GM10248 (cell line): ENCODE results near the gene EHD2.
"Not testable (repeated sequence)": the region's sequence is repeated elsewhere in the genome, so short reads cannot be mapped to it uniquely, and the experiment has no call there.

Experiments used
- CTCF ChIA-PET: fragments of 300-600 bp; sonication (Branson Sonifier 250); formaldehyde crosslinking; extraction: SDS; loops from one replicate; lab custom pipeline; 2021; ENCODE audit warnings: antibody characterized with exemption; lab: Yijun Ruan, JAX
- POLR2A ChIA-PET: fragments of 350-650 bp; sonication (Branson Sonifier 250); formaldehyde crosslinking; extraction: SDS; loops from one replicate; lab custom pipeline; 2020; ENCODE audit warnings: antibody characterized with exemption; lab: Yijun Ruan, JAX
- DNase-seq: peaks from one replicate; pipeline ENCODE4 v3.0.0; 2012; ENCODE audit errors: extremely low spot score
- TF ChIP-seq, protein P1 (sequence below): IDR thresholded peaks from 2 replicates; pipeline ENCODE4 v1.5.1; 2012; ENCODE audit warnings: mild to moderate bottlenecking, low read depth; ENCODE audit errors: extremely low read depth, missing control alignments, control extremely low read depth

EHD2 gene

DNA sequence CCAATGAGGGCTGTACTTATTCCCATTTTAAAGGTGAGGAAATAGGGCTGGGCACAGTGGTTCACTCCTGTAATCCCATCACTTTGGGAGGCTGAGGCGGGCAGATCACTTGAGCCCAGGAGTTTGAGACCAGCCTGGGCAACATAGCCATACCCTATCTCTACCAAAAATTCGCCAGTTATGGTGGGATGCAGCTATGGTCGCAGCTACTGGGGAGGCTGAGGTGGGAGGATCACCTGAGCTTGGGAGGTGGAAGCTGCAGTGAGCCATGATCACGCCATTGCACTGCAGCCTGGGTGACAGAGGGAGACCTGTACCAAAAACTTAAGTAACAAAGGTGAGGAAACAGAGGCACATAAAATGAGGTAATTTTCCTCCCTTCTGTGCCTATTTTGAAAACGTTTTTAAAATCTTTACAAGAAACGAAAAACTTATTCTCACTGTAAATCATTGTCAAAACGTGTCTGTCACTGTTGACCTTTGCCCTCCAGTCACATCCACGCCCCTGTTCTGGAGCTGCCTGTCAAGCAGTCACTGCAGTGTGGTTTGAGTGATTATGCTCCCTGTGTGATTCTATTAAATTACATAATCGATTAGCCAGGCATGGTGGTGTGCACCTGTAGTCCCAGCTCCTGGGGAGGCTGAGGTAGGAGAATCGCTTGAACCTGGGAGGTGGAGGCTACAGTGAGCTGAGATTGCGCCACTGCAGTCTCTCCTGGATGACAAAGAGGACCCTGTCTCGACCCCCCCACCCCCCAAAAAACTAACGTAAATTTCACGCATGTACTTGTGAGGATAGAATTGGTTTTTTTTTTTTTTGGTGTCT, 44.6 kb downstream of the EHD2 start:
- TF ChIP-seq, protein P1, sequence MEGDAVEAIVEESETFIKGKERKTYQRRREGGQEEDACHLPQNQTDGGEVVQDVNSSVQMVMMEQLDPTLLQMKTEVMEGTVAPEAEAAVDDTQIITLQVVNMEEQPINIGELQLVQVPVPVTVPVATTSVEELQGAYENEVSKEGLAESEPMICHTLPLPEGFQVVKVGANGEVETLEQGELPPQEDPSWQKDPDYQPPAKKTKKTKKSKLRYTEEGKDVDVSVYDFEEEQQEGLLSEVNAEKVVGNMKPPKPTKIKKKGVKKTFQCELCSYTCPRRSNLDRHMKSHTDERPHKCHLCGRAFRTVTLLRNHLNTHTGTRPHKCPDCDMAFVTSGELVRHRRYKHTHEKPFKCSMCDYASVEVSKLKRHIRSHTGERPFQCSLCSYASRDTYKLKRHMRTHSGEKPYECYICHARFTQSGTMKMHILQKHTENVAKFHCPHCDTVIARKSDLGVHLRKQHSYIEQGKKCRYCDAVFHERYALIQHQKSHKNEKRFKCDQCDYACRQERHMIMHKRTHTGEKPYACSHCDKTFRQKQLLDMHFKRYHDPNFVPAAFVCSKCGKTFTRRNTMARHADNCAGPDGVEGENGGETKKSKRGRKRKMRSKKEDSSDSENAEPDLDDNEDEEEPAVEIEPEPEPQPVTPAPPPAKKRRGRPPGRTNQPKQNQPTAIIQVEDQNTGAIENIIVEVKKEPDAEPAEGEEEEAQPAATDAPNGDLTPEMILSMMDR = no peak
- CTCF ChIA-PET = interaction anchor here (1.5 to 3.0 kb wide), 4 partner anchors 10 to 111 kb away, joined by 3 to 16 read pairs (median 5); no protein-coding TSS in a partner anchor
- POLR2A ChIA-PET = interaction anchor here (0.6 kb wide), 1 partner anchor 514 kb away, joined by 3 read pairs; no protein-coding TSS in a partner anchor
- DNase-seq = no peak

DNA sequence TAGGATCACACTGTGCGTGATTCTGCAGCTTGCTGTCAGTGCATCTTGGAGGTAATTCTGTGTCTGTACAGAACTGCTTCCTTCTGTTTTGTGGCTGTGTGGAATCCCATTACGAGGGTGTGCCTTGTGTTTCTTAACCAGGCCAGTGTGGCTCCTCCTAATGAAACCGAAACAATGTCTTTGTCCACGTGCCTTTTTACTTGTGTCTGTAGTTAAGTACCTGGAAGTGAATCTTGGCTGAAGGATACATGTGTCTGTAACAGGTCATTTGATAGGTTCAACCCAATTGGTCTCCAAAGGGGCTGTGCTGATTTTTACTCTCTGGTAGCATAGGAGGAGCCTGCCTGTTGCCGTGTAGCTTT, 45.2 kb downstream of the EHD2 start:
- TF ChIP-seq, protein P1 = no peak
- POLR2A ChIA-PET = interaction anchor here (0.6 kb wide), 1 partner anchor 515 kb away, joined by 3 read pairs; no protein-coding TSS in a partner anchor
- no peak for DNase-seq
- CTCF ChIA-PET = interaction anchor here (1.0 to 3.0 kb wide), 5 partner anchors 9 to 323 kb away, joined by 3 to 16 read pairs (median 3); no protein-coding TSS in a partner anchor

DNA sequence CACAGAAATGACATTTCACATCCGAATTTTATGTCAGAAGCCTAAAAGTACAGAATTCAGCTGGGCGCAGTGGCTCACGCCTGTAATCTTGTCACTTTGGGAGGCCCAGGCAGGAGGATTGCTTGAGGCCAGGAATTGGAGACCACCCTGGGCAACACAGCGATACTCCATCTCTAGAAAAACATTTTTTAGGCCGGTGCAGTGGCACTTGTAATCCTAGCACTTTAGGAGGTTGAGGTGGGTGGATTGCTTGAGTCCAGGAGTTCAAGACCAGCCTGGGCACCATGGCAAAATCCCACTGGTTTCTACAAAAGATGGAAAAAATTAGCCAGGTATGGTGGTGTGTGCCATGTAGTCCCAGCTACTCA, 47.4 kb downstream of the EHD2 start:
- POLR2A ChIA-PET = no interaction called here
- no peak for DNase-seq
- TF ChIP-seq, protein P1 = no peak
- CTCF ChIA-PET = interaction anchor here (1.4 to 7.4 kb wide), 3 partner anchors 29 to 277 kb away, joined by 3 to 81 read pairs (median 4); partner anchors contain the start of gene KPTN

DNA sequence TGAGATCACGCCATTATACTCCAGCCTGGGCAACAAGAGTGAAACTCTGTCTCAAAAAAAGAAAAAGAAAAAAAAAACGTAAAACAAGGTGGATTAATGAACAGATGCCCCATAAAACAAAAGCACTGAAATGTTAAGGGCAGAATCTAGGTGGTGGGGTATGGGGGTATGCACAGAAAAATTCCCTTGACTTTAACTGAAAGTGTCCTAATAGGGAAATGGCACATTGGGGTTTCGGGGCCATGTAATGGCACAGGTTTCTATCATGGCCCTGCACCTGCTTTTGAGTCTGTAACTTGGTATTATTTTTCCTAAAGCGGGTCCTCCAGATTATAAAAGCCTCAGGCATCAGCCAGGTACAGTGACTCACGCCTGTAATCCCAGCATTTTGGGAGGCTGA, 48.3 kb downstream of the EHD2 start:
- POLR2A ChIA-PET = interaction anchor here (0.6 to 0.7 kb wide), 2 partner anchors 23 to 1089 kb away, joined by 3 to 5 read pairs; no protein-coding TSS in a partner anchor
- TF ChIP-seq, protein P1 = no peak
- CTCF ChIA-PET = interaction anchor here (7.4 kb wide), 1 partner anchor 28 kb away, joined by 81 read pairs; no protein-coding TSS in a partner anchor
- DNase-seq = no peak

DNA sequence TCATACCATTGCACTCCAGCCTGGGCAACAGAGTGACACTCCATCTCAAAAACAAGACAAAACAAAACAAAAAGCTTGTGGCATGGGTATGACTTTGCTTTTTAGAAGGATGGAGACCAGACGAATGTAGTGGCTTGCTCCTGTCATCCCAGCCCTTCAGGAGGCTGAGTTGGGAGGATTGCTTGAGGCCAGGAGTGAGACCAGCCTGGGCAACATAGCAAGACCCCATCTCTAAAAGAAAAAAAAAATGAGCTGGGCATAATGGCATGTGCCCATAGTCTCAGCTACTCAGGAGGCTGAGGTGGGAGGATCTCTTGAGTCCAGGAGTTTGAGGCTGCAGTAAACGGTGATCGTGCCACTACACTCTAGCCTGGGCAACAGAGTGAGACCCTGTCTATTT, 48.9 kb downstream of the EHD2 start:
- TF ChIP-seq, protein P1 = no peak
- POLR2A ChIA-PET = interaction anchor here (0.6 kb wide), 1 partner anchor 22 kb away, joined by 5 read pairs; no protein-coding TSS in a partner anchor
- CTCF ChIA-PET = interaction anchor here (7.4 kb wide), 1 partner anchor 27 kb away, joined by 81 read pairs; no protein-coding TSS in a partner anchor
- DNase-seq = no peak

DNA sequence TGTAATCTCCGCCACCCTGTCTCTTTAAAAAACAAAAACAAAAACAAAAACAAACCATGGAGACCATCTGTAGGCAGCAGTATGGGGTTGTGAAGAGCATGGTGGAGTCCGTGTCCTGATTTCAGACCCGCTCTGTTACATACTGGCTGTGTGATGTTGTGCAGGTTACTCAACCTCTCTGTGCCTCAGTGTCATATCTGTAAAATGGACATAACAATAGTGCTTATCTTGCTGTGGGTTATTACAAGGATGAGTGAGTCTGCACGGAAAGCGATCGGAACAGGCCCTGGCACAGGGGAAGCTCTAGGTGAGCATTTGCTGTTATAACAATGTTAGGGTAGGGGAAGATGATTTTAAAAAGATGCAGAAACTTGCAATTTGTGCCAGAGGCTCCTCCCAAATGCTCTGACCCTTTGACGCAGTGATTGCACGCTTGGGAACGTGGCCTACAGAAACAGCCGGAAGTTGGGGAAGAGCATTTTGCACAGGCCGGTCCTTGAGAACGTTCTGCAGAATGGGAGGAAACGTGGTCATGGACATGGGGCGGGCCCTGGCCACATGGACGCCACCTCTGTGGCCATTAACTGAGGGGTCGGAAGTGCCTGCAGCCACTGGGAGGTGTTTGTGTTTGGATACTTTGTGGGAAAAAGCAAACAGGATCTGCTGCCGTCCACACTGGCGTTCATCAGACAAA, 49.5 kb downstream of the EHD2 start:
- CTCF ChIA-PET = interaction anchor here (1.2 to 7.4 kb wide), 2 partner anchors 27 to 50 kb away, joined by 3 to 81 read pairs; no protein-coding TSS in a partner anchor
- TF ChIP-seq, protein P1 = no peak
- POLR2A ChIA-PET = no interaction called here
- DNase-seq = no peak

DNA sequence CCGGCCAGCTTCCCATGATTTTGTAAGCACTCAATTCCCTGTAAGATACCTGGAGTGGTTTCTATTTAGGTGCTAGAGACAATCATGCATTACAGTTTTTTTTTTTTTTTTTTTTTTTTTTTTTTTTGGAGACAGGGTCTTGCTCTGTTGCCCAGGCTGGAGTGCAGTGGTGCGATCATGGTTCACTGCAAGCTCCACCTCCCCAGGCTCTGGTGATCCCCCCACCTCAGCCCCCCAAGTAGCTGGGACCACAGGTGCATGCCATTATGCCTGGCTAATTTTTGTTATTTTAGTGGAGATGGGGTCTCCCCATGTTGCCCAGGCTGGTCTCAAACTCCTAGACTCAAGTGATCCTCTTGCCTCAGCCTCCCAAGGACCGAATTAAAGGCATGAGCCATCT, 51.5 kb downstream of the EHD2 start:
- ChIA-PET CTCF (interaction anchor here (1.1 to 7.4 kb wide), 8 partner anchors 9 to 98 kb away, joined by 3 to 81 read pairs (median 11); partner anchors contain the start of gene EHD2), POLR2A (interaction anchor here (1.0 kb wide), 1 partner anchor 17 kb away, joined by 3 read pairs; no protein-coding TSS in a partner anchor)
- DNase-seq = not testable (repeated sequence)
